HG03432 (cell line): ENCODE measurements around the gene SLC37A2.
"Not testable (repeated sequence)": the region's sequence is repeated elsewhere in the genome, so short reads cannot be mapped to it uniquely, and the experiment has no call there.

Experiments
- ATAC-seq: cut with Tn5 transposase; IDR thresholded peaks from one replicate; pipeline ENCODE4 v1.9.1; 2021; ENCODE audit warnings: mild to moderate bottlenecking, moderate library complexity; ENCODE audit not compliant: unreplicated experiment

SLC37A2 gene

DNA sequence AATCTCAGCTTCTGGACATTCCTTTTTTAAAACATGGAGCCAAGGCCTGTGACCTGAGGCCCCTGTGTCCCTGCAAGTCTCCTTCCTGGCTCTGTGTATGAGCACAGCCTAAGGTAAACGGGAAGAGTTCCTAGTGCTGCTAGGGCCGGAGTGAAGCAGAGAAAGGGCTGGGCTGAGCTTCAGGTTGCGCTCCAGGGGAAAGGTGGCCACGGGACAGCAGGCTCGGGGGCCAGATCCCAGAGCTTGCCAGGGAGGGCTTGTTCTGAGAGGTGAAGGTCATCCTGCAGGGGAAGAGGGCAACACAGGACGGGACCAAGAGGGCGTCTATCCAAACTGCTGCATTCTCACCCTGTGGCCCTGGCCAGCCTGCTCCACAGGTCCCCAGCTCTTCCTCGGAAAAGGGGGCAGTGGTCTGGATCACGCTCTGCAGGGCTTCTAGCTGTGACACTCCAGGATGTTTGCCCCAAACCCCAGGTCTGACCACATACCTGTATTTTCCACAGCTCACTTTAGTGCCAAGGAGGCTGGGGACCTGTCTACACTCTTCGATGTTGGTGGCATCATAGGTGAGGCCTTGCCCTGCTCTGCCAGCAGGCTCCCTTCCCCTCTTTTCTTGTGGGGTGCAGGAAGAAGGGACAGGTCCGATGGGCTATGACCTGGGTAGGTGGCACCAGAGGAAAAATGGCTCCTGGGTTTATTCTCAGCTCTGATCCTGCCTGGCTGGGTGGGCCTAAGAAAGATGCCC is 20.4 kb downstream of the SLC37A2 start:
- no peak for ATAC-seq

DNA sequence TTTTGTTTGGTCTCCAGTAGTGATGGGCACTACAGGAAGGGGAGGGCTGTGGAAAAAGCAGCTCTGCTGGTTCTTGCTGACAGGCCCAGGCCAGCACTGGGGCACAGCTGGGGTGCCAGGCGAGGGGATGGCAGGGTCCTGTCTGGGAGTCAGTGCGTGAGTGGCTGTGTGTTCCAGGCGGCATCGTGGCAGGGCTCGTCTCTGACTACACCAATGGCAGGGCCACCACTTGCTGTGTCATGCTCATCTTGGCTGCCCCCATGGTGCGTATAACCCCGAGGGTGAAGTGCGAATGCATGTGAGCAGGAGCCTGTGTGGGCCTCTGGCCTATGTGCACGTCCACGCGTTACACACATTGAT is 20.9 kb downstream of the SLC37A2 start:
- no peak for ATAC-seq

GRCh38 chr11:125084761-125085231 is 21.7 kb downstream of the SLC37A2 start:
- ATAC-seq: no peak

DNA sequence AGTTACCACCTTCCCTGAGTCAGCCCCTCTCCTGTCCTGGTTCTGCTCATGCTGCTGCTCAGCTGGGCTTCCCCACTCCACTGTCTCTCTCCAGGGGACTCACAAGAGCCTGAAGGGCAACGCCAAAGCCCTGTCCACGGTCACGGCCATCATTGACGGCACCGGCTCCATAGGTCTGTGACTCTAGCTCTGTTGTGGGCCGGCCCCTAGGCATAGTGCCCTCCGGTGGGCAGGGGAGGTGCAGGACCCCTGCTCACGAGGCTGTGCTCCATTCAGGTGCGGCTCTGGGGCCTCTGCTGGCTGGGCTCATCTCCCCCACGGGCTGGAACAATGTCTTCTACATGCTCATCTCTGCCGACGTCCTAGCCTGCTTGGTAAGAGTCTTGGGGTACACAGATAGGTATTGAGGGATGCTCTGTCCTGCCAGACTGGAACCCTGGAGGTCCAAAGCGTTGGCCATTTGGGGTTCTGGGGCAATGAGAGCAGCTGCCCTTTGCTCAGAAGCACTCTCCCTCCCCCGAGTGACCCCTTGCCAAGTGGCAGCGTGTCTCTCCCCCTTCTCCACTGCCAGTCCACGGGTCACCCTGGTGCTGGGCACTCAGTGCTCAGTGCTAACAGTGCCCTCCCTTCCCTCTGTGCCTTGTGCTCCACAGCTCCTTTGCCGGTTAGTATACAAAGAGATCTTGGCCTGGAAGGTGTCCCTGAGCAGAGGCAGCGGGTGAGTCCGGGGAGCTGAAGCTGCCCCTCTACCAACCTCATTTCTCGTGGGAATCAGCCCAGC is 22.4 kb downstream of the SLC37A2 start:
- ATAC-seq: no peak

DNA sequence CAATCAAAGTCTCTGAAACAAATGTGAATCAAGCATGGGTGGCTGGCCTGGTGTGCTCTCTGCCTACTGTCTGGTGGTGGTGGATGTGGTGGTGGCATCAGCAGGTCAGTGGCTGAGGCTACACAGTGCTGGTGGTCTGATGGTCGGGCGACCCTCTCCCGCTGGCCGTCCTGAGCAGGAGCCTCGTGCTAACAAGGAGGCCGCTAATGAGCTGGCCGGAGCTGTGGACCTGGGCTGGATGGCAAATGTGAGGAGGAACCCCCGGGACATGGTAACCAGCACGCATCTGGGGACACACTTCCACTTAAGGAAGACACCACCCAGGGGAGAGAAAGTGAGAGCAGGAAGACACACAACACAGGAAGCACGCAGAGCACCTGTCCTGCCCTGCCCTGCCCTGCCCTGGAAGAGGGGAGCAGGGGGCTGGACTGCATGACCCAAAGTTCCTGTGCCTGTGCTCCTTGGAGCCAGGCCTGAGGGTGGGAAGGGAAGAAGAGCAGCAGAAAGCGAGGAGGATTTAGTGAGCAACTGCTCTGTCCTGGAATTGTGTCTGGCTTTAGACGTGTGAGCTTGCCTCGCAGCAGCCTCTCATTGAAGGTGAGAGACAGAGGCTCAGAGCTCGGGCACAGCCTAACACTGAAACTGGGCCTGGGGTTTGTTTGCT is 23.7 kb downstream of the SLC37A2 start:
- no peak for ATAC-seq

DNA sequence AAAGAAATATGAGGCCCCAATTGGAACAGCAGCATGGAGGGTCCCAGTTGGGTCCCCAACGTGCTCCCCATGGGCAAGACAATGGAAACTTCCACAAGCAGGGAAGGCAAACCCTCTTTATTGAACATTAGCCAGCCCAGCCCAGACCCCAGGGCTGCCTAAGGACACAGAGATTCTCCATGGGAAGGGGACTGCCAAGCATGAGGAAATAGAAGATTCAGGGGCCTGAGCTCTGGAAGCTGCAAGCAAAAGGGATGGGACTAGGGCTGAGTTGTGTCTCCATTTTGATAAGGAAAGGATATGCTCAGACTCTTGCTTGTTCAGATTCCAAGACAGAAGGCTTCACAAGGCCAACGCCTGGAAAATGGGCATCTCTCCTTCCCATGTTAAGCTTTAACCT is 25.0 kb downstream of the SLC37A2 start:
- no peak for ATAC-seq

DNA sequence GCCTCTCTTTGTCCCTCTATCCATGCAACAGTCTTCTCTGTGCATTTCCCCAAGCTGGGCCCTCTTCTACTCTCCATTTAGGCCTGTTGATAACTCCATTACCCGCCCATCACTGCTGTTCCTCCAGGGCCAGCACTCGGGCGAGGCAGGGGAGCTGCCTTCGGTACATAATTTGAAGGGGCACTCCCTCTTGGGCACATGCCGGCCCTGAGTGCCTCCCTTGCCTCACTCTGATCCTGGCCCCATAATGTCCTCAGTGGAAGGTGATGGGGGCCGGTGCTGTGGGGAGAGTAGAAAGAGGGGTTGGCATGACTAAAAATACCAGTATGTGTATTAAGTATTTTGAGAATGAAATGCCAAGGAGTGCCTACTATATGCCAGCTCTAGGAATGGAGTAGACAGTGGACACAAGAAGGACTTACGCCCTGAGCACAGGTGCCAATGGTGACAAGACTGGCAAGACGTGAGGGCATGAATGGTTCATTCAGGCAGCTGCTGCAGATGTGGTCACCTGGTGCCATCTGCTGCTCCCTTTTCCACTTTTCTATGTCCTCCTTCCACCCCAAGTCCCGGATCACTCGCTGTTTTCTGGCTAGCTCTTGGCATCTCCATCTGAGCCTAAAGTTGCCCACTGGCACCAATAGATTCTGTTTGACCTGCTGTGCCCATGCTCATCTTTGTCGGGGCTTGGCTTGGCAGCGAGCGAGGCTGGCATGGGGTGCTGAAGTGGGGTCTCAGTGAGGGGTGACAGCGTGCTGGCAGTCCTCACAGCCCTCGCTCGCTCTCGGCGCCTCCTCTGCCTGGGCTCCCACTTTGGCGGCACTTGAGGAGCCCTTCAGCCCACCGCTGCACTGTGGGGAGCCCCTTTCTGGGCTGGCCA is 25.7 kb downstream of the SLC37A2 start:
- no peak for ATAC-seq

DNA sequence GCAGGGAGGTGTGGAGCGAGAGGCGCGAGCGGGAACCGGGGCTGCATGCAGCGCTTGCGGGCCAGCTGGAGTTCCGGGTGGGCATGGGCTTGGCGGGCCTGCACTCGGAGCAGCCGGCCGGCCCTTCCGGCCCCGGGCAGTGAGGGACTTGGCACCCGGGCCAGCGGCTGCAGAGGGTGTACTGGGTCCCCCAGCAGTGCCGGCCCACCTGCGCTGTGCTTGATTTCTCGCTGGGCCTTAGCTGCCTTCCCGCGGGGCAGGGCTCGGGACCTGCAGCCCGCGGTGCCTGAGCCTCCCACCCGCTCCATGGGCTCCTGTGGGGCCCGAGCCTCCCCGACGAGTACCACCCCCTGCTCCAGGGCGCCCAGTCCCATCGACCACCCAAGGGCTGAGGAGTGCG is 26.4 kb downstream of the SLC37A2 start:
- not testable (repeated sequence) for ATAC-seq

- not testable (repeated sequence) for ATAC-seq
These were observed 27.0 kb downstream of the SLC37A2 start for GRCh38 chr11:125090151-125090550.

- no peak for ATAC-seq
These were observed 27.7 kb downstream of the SLC37A2 start for GRCh38 chr11:125090816-125091215.

DNA sequence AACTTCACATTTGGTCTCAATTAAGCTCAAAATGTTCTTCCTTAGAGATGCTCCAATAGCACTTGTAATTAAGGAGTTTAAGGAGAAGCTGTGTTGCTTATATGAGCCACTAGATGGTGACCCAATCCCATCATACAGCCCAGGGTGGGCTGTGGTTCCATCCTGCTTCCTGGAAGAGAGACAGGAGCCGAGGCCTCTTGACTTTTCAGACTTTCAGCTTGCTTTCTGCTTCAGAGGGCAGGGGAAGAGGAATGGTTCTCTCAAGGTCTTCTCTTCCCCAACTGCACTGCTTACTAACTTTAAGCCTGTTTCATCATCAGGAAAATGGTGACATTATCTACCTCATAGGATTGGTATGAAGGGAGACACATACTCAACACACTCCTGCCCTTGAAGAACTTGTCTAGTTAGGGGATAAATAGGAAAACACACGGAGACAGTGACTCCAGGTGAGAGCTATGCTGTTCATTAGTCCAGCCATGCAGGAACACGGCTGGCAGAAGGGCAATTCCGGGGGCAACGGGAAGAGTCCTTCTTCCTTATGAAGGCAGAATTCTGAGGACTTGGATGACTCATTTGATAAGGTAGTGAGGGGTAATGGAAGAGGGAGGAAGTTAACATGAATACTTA is 28.3 kb downstream of the SLC37A2 start:
- ATAC-seq: peak; percentile 64

DNA sequence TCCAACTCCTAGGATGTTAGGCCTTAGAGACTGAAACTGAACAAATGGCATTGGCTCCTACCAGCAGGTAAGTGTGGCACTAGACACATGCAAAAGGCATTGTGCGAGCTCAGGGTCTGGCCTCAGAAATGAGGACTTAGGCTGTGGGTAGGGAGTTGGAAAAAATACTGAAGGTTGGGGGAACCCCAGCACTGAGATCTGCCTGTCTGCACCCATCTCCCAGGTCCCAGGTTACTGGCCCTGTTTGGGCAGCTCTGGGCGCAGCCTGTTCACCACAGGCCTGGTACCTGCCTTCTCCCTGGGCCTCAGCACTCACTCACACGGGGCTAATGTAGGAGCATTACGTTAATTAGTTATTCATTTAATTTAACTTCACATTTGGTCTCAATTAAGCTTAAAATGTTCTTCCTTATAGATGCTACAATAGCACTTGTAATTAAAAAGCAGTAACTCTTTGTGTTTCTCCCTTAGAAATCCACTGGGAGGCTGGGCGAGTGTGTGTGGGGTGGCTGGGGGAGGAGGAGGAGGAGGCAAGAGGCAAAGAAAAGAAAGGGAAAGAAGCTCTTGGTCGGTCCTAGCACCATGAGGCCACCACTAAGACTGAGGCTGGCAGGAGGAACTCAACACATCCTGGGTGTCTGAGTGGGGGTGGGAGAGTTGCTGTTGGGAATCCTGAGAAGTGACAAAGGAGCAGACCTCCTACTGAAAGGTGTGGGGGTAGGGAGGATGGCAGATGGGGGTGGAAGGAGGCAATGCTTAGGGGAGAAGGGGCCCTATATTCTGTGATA is 29.0 kb downstream of the SLC37A2 start:
- ATAC-seq: no peak

DNA sequence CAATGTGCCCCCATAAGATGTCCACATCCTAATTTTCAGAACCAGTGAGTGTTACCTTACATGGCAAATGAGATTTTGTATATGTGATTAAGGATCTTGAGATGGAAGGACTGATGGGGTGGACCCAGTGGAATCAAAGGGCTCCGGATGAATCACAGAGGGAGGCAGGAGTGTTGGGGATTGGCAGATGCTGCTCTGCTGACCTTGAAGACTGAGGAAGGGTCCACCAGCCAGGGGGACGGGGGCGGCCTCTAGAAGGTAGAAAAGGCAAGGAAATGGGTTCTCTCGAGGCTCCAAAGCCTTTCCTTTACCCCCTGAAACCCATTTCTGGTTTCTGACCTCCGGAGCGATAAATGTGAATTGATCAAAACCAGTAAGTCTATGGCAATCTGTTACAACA is 29.6 kb downstream of the SLC37A2 start:
- no peak for ATAC-seq

DNA sequence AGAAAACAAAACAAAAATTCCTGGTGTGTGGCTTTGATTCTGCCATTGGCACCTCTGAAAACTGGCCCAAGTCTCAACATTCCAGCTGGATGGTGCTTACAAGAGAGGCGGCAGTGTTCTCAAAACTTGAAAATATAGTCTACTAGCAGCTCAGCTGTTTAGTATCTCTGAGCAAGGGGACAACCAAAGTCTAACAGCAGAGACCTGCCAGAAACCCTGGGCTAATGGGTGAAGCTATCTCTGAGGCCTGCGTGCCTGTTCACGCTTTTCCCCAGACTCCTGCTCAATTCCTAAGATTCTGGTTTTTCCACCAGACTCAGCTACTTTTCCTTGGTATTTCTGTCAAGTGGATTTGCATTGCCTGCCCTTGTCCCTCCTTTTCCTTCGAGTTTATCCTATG is 30.4 kb downstream of the SLC37A2 start:
- ATAC-seq: no peak

DNA sequence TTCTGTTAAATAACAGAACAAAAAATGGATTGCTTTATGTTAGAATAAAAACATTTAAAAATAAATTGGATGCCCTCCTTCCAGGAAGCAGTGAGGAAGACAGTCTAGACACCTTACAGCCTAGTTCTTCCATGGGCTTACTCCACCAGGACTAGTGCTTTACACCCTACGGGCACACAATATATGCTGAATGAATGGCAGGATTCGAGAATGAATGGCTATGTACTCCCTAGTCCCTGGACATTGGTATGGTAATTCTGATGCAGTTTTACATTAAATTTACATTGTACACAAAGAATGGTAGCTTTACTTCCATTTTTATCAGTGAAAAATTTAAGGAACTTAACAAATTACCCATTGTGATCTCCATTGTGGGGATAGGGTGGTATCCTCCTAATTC is 31.6 kb downstream of the SLC37A2 start:
- ATAC-seq: no peak

GRCh38 chr11:125100136-125100535 is 37.0 kb downstream of the SLC37A2 start:
- no peak for ATAC-seq

GRCh38 chr11:125101596-125101995 is 38.5 kb downstream of the SLC37A2 start:
- no peak for ATAC-seq

DNA sequence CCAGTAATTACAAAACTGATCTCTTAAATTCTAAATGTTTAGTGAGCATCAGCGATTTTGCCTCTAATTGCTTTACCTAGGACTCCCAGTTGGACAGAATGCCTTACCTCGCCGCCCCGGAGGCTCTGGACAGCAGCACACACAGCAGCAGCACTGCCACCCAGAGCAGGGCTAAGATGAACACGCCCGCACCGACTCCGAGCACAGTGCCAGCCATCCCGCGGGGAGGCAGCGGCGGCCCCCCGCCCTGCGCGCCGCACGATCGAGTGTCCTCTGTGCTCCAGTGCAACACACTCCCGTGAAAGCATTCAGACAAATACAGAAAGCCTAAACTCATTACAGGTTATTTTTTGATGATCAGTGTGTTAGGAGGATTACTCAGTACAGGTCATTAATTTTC is 38.9 kb downstream of the SLC37A2 start:
- no peak for ATAC-seq

- no peak for ATAC-seq
These were observed 39.4 kb downstream of the SLC37A2 start for GRCh38 chr11:125102510-125102909.

DNA sequence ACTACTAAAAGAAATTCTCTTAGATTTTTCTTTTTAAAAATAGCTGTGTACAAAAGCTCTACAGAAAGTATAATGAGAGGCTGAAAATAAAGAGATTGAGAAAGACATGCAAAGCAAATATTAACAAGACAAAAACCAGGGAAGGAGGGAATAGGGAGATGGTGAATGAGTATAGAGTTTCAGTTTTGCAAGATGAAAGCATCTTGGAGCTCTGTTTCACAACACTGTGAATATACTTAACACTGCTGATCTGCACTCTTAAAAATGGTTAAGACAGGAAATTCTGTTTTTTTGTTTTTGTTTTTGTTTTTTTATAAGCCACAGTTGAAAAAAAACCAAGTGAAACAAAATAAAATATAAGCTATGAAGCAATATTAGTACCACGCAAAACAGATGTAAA is 42.8 kb downstream of the SLC37A2 start:
- ATAC-seq: no peak
